IPS DF 4.7 (cell line): ENCODE results near the gene KXD1.
"Not testable (repeated sequence)": the region's sequence is repeated elsewhere in the genome, so short reads cannot be mapped to it uniquely, and the experiment has no call there.

Source experiments
- DNase-seq: peaks from one replicate; pipeline ENCODE4 v3.0.0-alpha.2; 2013; ENCODE audit warnings: low spot score; ENCODE audit errors: extremely low read depth

Gene KXD1

DNA sequence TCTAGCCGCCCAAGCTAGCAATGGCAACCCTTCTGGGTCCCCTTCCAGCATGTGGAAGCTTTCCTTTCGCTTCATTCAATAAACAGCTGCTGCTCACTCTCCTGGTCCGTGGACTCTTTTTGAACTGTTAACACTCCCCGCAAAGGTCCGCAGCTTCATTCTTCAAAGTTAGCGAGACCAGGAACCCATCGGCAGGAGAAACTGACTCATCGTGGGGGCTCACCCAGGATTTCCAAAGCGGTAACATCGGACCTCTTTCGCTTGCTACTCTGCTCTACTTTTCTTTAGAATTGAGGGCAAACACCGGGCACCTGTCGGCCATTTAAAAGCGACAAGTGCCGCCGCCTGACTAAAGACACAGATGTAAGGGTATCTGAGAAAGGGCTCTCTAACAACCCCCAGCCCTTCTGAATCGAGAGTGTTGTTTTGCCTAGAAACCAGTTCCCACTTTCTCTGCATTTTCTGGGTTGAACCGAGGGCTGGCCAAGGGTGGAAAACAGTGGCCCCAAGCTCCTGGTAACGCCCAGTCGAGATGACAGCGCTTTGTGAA is 19.8 kb downstream of the KXD1 start:
- no peak for DNase-seq

DNA sequence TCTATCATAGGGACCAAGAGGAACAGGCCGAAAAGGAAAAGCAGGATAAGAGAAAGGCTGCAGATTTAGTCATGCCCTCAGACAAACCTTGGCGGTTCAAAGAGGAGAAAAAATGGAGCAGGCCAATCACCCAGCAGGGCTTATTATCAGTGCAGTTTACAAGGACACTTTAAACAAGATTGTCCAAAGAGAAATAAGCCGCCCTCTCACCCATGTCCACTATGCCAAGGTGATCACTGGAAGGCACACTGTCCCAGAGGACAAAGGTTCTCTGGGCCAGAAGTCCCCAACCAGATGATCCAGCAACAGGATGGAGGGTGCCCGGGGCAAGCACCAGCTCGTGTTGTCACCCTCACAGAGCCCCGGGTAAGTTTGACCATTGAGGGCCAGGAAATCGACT is 22.6 kb downstream of the KXD1 start:
- DNase-seq: no peak

DNA sequence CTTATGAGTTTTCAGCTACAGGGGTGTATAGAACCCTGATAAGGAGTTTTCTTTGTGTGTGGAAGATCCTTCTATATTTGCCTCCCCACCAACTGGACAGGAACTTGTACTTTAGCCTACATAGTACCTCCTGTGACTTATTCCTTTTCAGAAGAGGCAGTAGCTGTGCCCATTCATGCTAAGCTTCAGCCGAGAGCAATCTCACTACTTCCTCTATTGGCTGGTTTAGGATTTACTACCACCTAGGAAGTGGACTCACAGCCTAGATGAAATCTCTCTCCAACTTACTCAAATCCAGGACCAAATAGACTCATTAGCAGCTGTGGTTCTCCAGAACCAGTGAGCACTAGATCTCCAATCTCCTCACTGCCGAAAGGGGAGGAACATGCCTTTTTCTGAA is 28.6 kb downstream of the KXD1 start:
- no peak for DNase-seq

DNA sequence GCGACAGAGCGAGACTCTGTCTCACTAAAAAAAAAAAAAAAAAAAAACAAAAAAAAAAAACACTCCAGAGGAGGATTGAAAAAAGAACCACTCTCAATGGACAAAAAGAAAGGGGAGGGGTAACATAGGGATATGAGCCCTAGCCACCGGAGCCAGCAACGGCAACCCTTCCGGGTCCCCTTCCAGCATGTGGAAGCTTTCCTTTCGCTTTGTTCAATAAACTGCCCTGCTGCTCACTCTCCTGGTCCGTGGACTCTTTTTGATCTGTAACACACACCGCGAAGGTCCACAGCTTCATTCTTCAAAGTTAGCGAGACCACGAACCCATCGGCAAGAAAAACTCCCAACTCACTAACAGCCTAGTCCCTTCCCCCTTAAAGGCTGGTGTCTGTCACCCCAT is 29.9 kb downstream of the KXD1 start:
- no peak for DNase-seq

DNA sequence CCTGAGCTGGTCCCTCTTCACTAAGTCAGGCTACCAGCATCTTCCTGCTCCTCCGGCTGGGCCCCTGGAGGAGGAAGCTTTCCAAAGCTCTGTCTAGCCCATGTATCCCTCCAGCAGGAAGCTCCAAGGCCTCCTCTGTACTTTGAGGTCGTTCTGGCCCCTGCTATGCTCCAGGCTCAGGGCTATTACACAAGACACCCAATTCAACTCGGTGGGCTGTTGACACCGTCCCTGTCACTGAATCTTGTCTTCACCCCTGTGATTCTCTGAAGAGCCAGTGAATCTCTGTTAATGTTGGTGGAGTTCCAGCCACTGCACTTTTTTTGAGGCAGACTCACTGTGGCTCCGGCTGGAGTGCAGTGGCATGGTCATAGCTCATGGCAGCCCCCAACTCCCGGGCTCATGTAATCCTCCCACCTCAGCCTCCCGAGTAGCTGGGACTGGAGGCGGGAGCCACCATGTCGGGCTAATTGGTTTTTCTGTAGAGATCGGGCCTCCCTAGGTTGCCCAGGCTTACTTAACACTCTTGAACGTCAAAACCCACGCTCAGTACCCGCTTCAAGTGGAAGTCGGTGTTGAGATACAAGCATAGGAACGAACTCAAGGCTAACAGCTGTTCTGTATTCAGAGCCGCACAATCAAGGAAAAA is 30.4 kb downstream of the KXD1 start:
- no peak for DNase-seq

DNA sequence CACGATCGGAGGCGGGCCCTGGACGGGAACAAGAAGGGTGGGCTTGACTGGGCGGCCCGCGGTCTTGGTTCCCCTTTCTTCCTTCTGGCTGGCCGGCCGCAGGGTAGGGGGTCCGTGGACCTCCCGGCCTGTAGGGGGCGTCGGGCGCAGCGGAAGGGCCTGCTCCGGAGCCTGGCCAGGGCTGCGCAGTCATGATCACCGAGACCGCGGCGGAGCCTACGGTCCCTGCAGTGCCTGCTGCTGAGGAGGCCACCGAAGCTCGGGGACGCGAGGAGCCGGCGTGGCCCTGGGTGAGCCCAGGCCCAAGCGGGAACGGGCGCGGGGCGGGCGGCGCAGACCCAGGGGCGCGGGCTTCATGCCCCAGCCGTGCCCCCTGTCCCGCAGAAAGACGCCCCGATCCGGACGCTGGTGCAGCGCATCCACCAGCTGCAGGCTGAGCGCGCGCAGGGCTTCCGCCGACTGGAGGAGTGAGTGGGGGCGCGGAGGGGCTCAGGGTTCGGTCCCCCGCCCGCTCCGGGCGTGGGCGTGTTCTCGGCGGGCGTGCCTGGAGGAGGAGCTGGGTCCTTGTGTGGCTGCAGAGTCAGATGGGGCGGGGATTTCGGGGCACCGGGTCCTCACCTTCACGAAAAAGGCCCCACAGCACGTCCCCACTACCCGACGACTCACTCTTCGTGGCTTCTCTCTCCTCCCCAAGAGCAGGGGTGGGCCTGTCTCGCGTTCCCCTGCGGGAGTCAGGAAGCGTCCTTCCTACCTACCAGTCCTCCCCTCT is 31.1 kb downstream of the KXD1 start, which contains the start of gene REX1BD:
TSS of gene REX1BD (plus strand) at position 188 of the 769 bp plus-strand sequence. CDS start at position 192, 4 bp downstream.
- DNase-seq: no peak

DNA sequence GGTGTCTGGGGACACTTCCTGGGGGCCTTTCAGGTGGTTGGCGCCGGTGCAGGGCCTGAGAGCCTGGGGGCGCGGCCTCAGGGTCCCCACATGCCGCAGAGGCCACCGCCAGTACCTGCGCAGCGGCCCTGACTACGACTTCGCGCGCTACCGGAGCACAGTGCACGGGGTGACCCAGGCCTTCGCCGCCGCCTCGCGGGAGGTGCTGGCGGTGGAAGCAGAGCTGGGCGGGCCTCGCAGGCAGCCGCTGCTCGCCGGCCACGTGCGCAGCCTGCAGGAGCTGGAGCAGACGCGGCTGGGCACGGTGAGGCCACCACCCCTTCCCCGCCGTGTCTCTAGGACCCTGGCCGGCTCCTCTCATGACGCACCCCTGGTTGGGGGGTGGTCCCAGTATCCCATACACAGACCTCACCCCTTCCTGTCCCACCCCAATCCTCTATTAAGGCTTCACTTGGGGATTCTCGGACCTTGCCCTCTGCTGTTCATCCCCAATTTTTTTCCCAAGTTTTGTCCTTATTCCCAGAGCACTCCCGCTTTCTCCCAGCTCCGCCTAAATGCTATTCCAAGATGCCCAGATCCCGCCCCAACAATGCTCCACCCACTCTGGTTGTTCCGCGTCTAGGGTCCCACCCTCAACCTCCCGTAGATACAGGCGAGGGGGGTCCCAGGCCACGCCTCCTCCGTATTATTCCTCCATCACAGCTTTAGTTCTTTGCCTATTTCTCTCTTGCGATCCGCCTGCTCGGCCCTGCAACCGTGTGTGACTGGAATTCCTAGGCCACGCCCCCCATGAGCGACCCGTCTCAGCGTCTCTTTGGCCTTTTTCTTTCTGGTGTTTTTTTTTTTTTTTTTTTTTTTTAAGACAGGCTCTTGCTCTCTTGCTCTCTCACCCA is 32.0 kb downstream of the KXD1 start:
- DNase-seq: no peak

DNA sequence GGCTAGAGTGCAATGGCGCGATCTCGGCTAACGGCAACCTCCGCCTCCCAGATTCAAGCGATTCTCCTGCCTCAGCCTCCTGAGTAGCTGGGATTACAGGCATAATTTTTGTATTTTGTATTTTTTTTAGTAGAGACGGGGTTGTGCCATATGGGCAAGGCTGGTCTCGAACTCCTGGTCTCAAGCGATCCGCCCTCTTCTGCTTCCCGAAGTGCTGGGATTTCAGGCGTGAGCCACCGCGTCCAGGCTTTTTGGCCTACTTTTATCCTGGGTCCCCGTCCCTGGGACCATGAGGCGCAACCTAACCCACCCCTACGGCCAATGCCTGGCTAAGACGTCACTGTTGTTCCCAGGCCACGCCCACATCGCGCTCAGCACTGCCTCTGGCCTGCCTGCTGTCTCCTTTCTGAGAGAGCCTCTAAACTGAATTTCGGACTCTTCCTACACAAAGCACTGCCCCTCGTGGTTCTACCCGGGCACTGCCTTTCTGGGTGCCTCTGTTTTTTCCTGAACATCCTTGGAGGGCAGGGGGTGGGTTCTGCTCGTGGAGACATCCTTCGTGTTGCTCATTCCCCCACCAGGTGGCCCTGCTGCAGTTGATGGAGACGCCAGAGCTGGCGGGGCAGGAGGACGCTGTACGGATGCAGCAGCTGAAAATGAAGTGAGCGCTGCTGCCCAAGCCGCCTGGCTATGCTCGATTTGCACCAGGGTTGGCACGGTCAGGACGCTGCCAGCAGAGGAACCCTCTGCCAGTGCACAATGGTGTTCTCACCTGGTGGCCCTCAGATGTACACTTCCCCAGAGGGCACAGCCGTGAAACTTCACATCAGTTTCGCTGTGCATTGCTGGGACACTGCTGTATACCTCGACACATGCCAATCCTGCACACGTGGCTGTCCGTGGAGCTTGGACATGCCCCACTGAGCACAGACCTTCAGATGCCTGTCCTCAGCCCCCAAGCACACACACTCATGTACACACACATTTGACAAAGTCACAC is 32.9 kb downstream of the KXD1 start:
- DNase-seq: peak; percentile 96

DNA sequence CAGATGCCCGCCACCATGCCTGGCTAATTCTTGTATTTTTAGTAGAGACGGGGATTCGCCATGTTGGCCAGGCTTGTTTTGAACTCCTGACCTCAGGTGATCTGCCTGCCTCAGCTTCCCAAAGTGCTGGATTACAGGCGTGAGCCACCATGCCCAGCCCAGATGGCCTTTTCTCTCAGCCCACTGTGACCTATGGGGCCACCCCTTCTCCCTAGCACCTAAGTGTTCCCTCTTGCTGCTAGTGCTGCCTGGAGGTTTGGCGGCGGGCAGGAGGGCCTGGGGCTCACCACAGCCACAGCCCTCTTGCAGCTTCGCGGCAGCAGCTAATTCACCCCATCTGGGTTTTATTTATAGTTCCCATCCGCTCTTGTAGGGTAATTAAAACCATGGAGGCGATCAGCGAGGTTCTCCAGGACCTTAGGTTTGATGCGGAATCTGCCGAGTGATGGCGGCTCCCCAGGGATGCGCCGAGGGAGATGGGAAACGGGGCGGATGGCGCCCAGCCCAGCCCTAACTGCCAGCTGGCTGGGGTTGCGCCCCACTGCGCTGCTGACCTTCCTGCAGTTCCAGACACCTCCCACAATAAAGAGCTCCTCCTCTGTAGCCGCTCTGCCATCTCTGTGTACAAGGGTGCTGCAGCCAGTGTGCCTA is 34.2 kb downstream of the KXD1 start:
- no peak for DNase-seq

DNA sequence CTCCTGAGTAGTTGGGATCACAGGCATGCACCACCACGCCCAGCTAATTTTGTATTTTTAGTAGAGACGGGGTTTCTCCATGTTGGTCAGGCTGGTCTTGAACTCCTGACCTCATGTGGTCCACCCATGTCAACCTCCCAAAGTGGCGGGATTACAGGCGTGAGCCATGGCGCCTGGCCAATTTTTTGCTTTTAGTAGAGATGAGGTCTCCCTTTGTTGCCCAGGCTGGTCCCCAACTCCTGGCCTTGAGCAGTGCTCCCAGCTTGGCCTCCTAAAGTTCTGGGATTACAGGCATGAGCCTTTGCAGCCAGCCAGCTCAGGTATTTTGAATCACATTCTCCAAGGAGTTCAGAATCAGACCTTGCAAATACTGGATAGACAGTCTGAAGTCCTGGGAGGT is 35.1 kb downstream of the KXD1 start:
- not testable (repeated sequence) for DNase-seq

DNA sequence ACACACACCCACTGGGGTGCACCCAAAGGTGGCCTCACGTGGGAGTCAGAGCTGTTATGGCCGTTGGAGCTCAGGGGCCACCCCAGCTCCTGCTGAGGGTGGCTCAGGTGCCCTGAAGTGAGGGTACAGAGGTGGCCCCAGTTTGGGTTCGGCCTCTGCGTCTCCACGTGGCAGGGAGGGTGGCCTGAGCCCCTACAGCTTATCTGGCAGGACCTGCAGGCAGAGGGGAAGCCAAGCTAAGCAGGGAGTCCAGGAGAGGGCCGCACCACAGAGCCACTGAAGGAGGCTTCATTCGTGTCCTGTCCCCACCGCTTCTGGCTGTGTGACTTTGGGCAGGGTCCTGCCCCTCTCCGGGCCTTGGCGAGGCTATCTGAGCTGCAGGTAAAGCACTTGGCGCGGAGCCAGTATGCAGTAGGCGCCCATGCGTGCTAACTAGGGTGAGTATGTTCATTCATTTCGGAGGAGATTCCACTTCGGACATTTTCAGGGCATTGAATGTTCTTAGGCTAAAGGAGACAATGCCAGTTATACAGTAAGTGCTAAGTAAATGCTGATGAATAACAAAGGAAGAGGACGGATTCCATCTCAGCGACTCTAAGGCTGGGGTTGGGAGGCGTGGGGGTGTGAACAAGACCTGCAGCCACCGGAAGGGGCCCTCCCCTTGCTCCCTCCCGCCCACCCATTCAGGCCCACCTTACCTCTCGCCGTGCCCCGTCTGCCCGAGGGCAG is 35.9 kb downstream of the KXD1 start:
- no peak for DNase-seq

DNA sequence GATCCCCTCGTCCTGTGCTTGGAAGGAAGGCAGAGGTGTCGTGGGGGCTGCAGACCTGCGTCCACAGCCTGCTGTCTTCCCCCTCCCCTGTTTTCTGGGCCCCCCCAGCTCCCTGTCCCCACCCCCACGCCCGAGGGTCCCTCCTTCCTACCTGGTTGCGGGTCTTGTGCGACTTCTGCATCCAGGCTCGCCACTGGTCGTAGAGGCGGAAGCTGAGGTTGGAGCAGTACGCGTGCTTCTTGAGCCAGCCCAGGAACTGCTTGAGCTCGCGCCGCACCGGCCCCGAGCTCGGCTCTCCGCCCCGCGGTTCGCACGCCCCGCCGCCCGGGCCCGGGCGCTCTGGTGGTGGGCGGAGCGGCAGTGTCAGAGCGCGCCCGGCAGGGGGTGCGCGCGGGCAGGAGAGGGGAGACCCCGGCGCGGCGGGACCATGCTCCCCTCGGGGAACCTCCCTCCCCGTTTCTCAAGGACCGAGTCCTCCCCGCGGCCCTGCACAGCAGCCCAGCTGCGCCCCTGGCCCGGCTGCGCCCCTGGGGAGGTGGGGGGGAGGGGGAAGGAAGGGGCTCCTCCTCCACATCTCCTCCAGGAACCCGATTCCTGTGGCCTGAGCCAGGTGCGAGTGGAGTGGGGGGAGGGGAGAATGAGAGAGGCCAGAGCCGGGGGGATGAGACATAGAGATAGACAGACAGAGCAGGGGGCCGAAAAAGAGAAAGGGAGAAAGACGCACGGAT is 36.6 kb downstream of the KXD1 start:
- DNase-seq: no peak

DNA sequence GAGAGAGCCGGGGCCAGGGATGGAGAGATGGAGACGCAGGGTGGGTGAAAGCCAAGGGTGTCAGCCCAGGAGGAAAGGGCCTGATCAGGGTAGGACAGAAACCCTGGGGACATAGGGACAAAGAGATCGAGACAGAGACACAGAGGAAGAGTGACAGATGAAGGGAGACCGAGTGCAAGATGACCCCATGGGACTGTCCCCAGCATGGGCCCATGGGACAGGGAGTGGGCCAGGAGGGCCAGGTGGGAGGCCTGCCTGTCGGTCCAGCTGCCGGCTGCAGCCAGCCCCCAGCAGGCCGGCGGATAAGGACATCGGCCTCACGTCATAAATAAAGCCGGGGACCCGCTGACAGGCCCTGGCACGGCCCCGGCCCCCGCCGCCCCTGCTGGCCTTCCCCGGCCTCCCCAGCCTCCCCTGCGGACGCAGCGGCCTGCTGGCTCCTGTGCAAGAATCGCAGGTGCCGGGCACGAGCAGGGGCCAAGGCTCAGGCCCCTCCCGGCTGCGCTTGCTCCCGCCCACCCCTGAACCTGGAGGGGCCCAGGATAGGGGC is 37.2 kb downstream of the KXD1 start:
- DNase-seq: no peak

DNA sequence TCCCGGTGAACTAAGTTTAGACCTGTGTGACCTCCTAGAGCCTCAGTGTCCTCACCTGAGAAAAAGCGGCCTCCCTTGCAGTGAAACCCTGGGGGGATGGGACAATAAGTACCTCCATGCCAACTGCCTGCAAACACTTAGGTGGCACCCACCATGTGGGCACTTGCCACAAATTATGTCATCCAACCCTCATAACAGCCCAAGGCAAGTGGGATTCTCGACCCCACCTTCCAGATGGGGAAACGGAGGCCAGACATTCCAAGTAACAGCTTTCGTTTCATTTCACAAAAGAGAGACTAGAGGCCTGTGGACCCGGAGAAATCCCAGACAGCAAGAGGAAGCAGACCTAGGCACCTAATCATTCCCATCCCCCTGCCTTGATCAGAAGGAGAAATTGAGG is 37.8 kb downstream of the KXD1 start:
- DNase-seq: no peak

DNA sequence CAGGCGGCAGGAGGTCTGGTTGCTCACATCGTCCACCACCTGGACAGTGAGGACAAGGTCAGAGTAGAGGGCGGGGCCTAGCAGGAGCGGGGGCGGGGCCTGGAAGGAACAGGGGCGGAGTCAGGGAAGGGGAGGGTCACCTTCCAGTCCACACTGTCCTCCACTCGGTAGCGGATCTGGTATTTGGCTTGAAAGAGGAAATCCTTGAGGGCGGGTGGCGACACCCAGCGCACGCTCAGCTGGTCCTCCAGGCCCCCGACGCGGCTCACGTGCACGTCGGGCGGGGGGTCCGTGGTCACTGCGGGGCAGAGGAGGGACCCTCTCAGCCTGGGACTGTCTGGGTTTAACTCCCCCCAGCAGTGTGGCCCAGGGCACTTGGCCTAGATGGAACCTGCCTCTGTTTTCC is 39.1 kb downstream of the KXD1 start:
- DNase-seq: no peak

DNA sequence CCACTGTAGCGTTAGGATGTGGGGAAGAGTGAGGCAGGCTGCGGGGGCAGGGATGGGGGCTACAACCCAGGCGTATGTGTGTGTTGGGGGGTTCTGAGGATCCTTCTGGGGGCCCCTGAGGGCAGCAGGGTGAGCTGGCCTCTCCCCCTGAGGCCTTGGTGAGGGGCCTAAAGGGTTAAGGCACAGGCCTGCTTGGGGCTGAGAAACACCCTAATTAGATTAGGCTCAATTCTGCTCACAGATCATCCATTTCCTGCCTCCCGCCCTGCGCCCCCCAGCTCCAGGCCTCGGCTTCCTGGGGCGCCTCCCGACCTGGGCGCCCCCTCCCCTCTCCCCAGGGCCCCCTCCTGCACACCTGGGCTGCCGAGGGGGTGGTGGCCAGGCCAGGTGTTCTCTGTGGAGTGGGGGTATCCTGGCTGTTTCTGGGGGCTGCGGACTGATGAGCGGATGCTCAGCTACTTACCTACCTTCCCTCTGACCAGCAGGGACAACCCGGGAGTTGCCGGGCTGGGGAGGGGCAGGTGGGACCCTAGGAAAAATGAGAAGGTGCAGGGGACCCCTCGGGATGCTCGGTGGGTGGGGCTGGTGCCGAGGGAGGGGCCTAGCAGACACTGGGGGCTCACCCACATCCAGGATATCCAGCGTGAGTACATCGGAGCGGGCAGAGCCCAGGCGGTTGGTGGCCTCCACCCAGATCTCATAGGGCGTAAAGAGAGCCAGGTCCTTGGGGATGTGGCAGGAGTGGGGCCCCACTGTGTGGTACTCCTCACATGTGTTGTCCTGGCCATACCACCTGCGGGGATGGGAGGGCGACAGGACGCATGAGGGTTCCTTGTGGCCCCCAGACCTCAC is 40.4 kb downstream of the KXD1 start:
- no peak for DNase-seq

DNA sequence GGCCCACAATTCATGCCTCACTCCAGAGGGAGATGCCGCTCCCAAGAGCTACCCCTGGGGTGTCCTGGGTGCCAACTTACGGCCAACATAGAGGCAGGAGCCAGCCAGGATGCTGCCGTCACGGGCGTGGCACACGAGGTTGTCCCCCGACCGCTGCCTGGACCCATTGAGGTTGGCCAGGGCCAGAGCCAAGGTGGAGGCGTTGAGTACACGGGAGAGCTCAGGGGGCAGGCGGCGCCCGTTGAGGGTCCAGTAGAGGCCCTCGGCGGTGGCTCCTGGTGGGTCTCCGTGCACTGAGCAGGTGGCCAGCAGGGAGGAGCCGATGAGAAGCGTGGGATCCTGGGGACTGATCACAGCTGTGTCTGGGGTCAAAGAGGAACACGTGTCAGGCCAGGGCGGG is 41.8 kb downstream of the KXD1 start:
- no peak for DNase-seq
